K562 (cell line): ENCODE results near the gene ARMC7. TPM values are rescaled to one million over a fixed set of nuclear protein-coding genes. Genes with fewer than 3 reads are reported as not detected.
A peak's percentile ranks its signal among the peaks of the same experiment; 100 is the strongest.

Experiments used
- ATAC-seq: fragments of 200-7000 bp; cut with Tn5 transposase; 3 replicates; pipeline ENCODE4 v1.9.1; 2020; ENCODE audit warnings: moderate library complexity
- BruUV-seq: library from RNA; stranded (reverse); fragments of 400-500 nt; replicated peaks from 2 replicates; lab custom pipeline; 2021; lab: Mats Ljungman, UMichigan
- CTCF ChIA-PET: fragments of 300-600 bp; formaldehyde crosslinking; extraction: SDS; loops from one replicate; lab custom pipeline; 2021; ENCODE audit warnings: low intra/inter-chr PET ratio; lab: Yijun Ruan, JAX
- POLR2A ChIA-PET: fragments of 300-600, 350-650 bp; sonication (Branson Sonifier 250); formaldehyde crosslinking; extraction: SDS; loops from one replicate; lab custom pipeline; 2021; ENCODE audit warnings: antibody characterized with exemption, inconsistent platforms; lab: Yijun Ruan, JAX
- DNase-seq, 4 experiments: peaks; one replicate each; pipeline versions ENCODE4 v3.0.0 to v3.0.0-alpha.2; 2011 to 2018; ENCODE audit warnings: low spot score in 3 of 4, mixed read lengths in 3 of 4; ENCODE audit errors: extremely low read depth in 1 of 4
- FAIRE-seq: peaks from 2 replicates; lab custom pipeline; 2011; peaks lifted over from hg19 to GRCh38; lab: Jason Lieb, UNC
- H2AFZ ChIP-seq: 2 replicates; pipeline ENCODE4 v1.6.0; 2011; ENCODE audit warnings: low read depth, low read length, control low read depth, inconsistent platforms
- H3K27ac ChIP-seq: fragments of 200-600 bp; 3 replicates; pipeline ENCODE4 v1.8.0; 2011; ENCODE audit warnings: low read depth, mild to moderate bottlenecking, control low read depth, inconsistent platforms, low read length, moderate library complexity, mixed read lengths; ENCODE audit errors: extremely low read depth
- H3K27me3 ChIP-seq, 2 experiments: fragments of 300-600 bp in 1 of 2; 2 replicates in 1 of 2; 3 replicates in 1 of 2; pipeline versions ENCODE4 v1.6.0 to v1.8.0; 2011; ENCODE audit warnings: inconsistent platforms in 2 of 2, low read length in 2 of 2, mild to moderate bottlenecking in 1 of 2, mixed read lengths in 1 of 2, moderate library complexity in 1 of 2; ENCODE audit not compliant: control insufficient read depth in 2 of 2, insufficient read depth in 2 of 2
- H3K36me3 ChIP-seq: fragments of 300-600 bp; 3 replicates; pipeline ENCODE4 v1.8.0; 2011; ENCODE audit warnings: mild to moderate bottlenecking, low read length, inconsistent platforms; ENCODE audit not compliant: control insufficient read depth, insufficient read depth
- H3K4me1 ChIP-seq, 2 experiments: fragments of 200-600 bp in 1 of 2; replicated peaks in 1 of 2; 2 replicates in 1 of 2; 3 replicates in 1 of 2; pipeline versions ENCODE4 v1.5.1 to v1.8.0; 2011; ENCODE audit warnings: inconsistent platforms in 2 of 2, low read length in 2 of 2, mild to moderate bottlenecking in 1 of 2, mixed read lengths in 1 of 2, moderate library complexity in 1 of 2; ENCODE audit not compliant: control insufficient read depth in 2 of 2, insufficient read depth in 2 of 2
- H3K4me2 ChIP-seq: 2 replicates; pipeline ENCODE4 v1.6.1; 2011; ENCODE audit warnings: low read length, control low read depth, inconsistent platforms, mixed read lengths; ENCODE audit not compliant: insufficient read depth
- H3K4me3 ChIP-seq: fragments of 200-600 bp; sonication (generic), shearing (Covaris generic); 2 replicates; pipeline ENCODE4 v1.5.1; 2016; ENCODE audit warnings: control low read depth, inconsistent platforms
- H3K79me2 ChIP-seq: fragments of 200-600 bp; 3 replicates; pipeline ENCODE4 v1.8.0; 2011; ENCODE audit warnings: low read length, inconsistent platforms; ENCODE audit not compliant: control insufficient read depth, insufficient read depth
- H3K9ac ChIP-seq, 2 experiments: 2 replicates each; pipeline versions ENCODE4 v1.6.0 to v1.6.1; 2011; ENCODE audit warnings: low read depth in 2 of 2, low read length in 2 of 2, control low read depth in 1 of 2, inconsistent platforms in 1 of 2, mild to moderate bottlenecking in 1 of 2, mixed read lengths in 1 of 2; ENCODE audit not compliant: insufficient read depth in 1 of 2
- H3K9me1 ChIP-seq: one replicate; pipeline ENCODE4 v1.6.0; 2011; ENCODE audit warnings: inconsistent platforms, mild to moderate bottlenecking, low read length, moderate library complexity; ENCODE audit not compliant: control insufficient read depth, insufficient read depth
- H3K9me3 ChIP-seq: replicated peaks from 2 replicates; pipeline ENCODE4 v1.5.1; 2011; ENCODE audit warnings: low read depth, low read length, inconsistent platforms; ENCODE audit not compliant: control insufficient read depth, insufficient read depth
- H4K20me1 ChIP-seq: replicated peaks from 2 replicates; pipeline ENCODE4 v1.6.1; 2011; ENCODE audit warnings: low read length, inconsistent platforms, mixed read lengths; ENCODE audit not compliant: control insufficient read depth, insufficient read depth
- ARNT ChIP-seq, 2 experiments: fragments of 450-650 bp; IDR thresholded peaks; 2 replicates each; pipeline ENCODE4 v1.6.1; 2016; ENCODE audit warnings: mild to moderate bottlenecking in 1 of 2
- CEBPB ChIP-seq: fragments of 450-650 bp; IDR thresholded peaks from 2 replicates; pipeline ENCODE4 v1.6.1; 2016; ENCODE audit warnings: missing genetic modification characterization, missing compliant biosample characterization
- DMBX1 ChIP-seq: fragments of 250-450 bp; sonication (Bioruptor Pico); IDR thresholded peaks from 2 replicates; pipeline ENCODE4 v1.8.0; 2022; ENCODE audit warnings: inconsistent platforms, mild to moderate bottlenecking, moderate library complexity, borderline replicate concordance
- HNRNPL ChIP-seq: fragments of 200-400 bp; formaldehyde crosslinking; IDR thresholded peaks from 2 replicates; pipeline ENCODE4 v1.6.1; 2017; ENCODE audit warnings: low read depth, mild to moderate bottlenecking, low read length
- HNRNPLL ChIP-seq: fragments of 200-400 bp; formaldehyde crosslinking; IDR thresholded peaks from 2 replicates; pipeline ENCODE4 v1.6.1; 2017; ENCODE audit warnings: low read length, low read depth, mild to moderate bottlenecking; ENCODE audit not compliant: poor library complexity, severe bottlenecking
- MIER1 ChIP-seq: fragments of 450-650 bp; IDR thresholded peaks from 2 replicates; pipeline ENCODE4 v1.6.1; 2016; ENCODE audit warnings: antibody characterized with exemption, mild to moderate bottlenecking, low read depth
- PHB ChIP-seq: fragments of 250-450 bp; sonication (Bioruptor Pico); IDR thresholded peaks from 2 replicates; pipeline ENCODE4 v1.5.0; 2021
- POLR2B ChIP-seq: fragments of 450-650 bp; IDR thresholded peaks from 2 replicates; pipeline ENCODE4 v1.6.1; 2018; ENCODE audit warnings: low read depth; ENCODE audit not compliant: partially characterized antibody
- YBX1 ChIP-seq: fragments of 450-650 bp; IDR thresholded peaks from 2 replicates; pipeline ENCODE4 v1.7.1; 2016; ENCODE audit warnings: mild to moderate bottlenecking
- ZEB2 ChIP-seq: fragments of 450-650 bp; IDR thresholded peaks from 2 replicates; pipeline ENCODE4 v1.6.1; 2016
- ZNF324 ChIP-seq: fragments of 250-450 bp; sonication (Bioruptor Pico); IDR thresholded peaks from 2 replicates; pipeline ENCODE4 v1.4.0; 2020; ENCODE audit warnings: mild to moderate bottlenecking
- ZNF384 ChIP-seq: IDR thresholded peaks from 2 replicates; pipeline ENCODE4 v1.6.1; 2012; ENCODE audit warnings: low read depth, low read length, improper control_type of control experiment
- WGBS: fragments of 100-300 bp; shearing (Covaris generic); methylation state at CpG from one replicate; pipeline ENCODE4 v1.1.6; 2016; ENCODE audit warnings: low coverage, mixed read lengths; ENCODE audit not compliant: insufficient coverage; ENCODE audit errors: missing lambda C conversion rate; 5-methylcytosine and 5-hydroxymethylcytosine counted together
- in situ Hi-C: fragments of 300-500 bp; cut with MboI; formaldehyde crosslinking; loops from 4 replicates; pipeline ENCODE4 v1.15.0; 2018; ENCODE audit warnings: inconsistent platforms, mixed read lengths
- intact Hi-C: fragments of 100-400 bp; cut with micrococcal nuclease; formaldehyde crosslinking; loops from 2 replicates; pipeline ENCODE4 v1.14.2; 2022
- polyA plus RNA-seq, 8 experiments: library from polyadenylated mRNA; depleted of rRNA in 4 of 8; stranded (reverse) in 5 of 8; unstranded in 3 of 8; fragments of >200 nt; fragmentation: Nextera tagmentation in 2 of 8; fragmentation: Illumina TruSeq in 1 of 8; extraction: Ambion mirVana in 2 of 8; extraction: Trizol in 1 of 8; gene quantifications; 2 replicates each; pipeline versions ENCODE4 v1.2.1 to v1.2.3, GENCODE V29; 2011 to 2014; ENCODE audit warnings: inconsistent platforms in 1 of 8, missing spikeins in 1 of 8
- total RNA-seq, 7 experiments: library from RNA; depleted of rRNA in 6 of 7; stranded (reverse); fragments of >200 nt in 6 of 7; fragmentation: Illumina TruSeq in 2 of 7; extraction: Trizol in 2 of 7; gene quantifications; 2 replicates each; pipeline versions ENCODE4 v1.2.1 to v1.2.3, GENCODE V29; 2011 to 2021; ENCODE audit warnings: low replicate concordance in 1 of 7
- TF ChIP-seq, protein P1 (sequence below): sonication (generic); formaldehyde crosslinking; IDR thresholded peaks from 2 replicates; pipeline ENCODE4 v1.8.1; 2023; ENCODE audit warnings: mild to moderate bottlenecking, missing genetic modification reagents
- TF ChIP-seq, protein P2 (sequence below), 2 experiments: IDR thresholded peaks in 1 of 2; conservative IDR thresholded peaks in 1 of 2; 2 replicates each; pipeline ENCODE4 v1.6.1; 2016; ENCODE audit warnings: low read depth in 2 of 2, mild to moderate bottlenecking in 1 of 2, missing compliant biosample characterization in 1 of 2, missing genetic modification characterization in 1 of 2, moderate library complexity in 1 of 2
- TF ChIP-seq, protein P3 (sequence below): fragments of 250-450 bp; sonication (Bioruptor Pico); IDR thresholded peaks from 2 replicates; pipeline ENCODE4 v1.8.0; 2022; ENCODE audit warnings: inconsistent platforms, mild to moderate bottlenecking, moderate library complexity, borderline replicate concordance

The ARMC7 gene
- total and polyA plus RNA-seq, 9 of the 15 experiments (the other 6 are each of a cell fraction or from before 2014, with no cell fraction given): 1.4 to 15.2 (median 5.9) TPM

DNA sequence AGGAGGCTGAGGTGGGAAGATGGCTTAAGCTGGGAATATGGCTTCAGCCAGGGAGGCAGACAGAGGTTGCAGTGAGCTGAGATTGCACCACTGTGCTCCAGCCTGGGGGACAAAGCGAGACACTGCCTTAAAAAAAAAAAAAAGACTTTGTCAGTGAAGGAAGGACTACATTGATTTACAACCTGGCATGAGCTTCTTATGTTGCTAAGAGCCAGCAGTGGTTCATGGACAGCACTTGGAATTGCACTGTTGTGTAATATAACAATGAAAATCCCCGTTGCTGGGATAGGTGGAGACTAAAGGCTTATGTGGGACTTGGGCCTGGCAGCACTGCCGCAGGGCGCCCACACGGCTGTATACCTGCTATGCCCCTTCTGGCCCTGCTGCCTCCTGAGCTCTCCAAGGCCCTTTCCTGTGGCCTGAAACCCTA lies 36.1 kb upstream of the ARMC7 start:
- 75% methylated on average over 5 of the region's 5 CpGs for WGBS
- H2AFZ ChIP-seq: peak overlapping the region; percentile 25
- ChIA-PET POLR2A (interaction anchor here (0.6 to 3.1 kb wide), 9 partner anchors 12 to 1764 kb away, joined by 3 to 12 read pairs (median 3); partner anchors contain the start of gene ARMC7), CTCF (no interaction called here)
- H3K9me3 ChIP-seq: no peaks in the 10 kb centered on the region
- FAIRE-seq: no peak
- H3K9me1 ChIP-seq: no peaks in the 10 kb centered on the region
- no TSS peak for BruUV-seq
- no peaks in the 10 kb centered on the region for H4K20me1 ChIP-seq
- intact Hi-C loops (loop anchor here (5.0 kb wide), 1 partner anchor 34 kb away; the partner anchor contains the start of gene ARMC7), in situ Hi-C loops (no loop called here)
- H3K4me1 ChIP-seq: peaks cover 30 to 48% of the 10 kb centered on the region in 2 experiments
- H3K27ac ChIP-seq: no peak overlapping the region
- H3K4me3 ChIP-seq: no peak overlapping the region
- H3K9ac ChIP-seq: peak overlapping the region in 1 of 2 experiments; percentile 83; a peak in 1 of 4 replicates
- no peaks in the 10 kb centered on the region for H3K36me3 ChIP-seq
- no peaks in the 10 kb centered on the region for H3K79me2 ChIP-seq
- ATAC-seq: no peak
- DNase-seq: no peak
- no peak overlapping the region for H3K4me2 ChIP-seq
- no peaks in the 10 kb centered on the region for H3K27me3 ChIP-seq
- TF ChIP-seq HNRNPLL (no peak), DMBX1 (CRISPR knock-in tag) (0 out of 2 replicates have a peak, but pooled peaks have one; percentile 27), POLR2B (no peak), ZNF384 (peak; percentile 66; the same call in 1 of the 2 replicates), CEBPB (tag) (peak; percentile 52), HNRNPL (no peak), MIER1 (no peak), ZNF324 (no peak), ZEB2 (no peak), YBX1 (no peak), ARNT (IDR thresholded peaks at IDR 0.05) (no peak), PHB (CRISPR knock-in tag) (no peak)
- TF ChIP-seq, protein P1, sequence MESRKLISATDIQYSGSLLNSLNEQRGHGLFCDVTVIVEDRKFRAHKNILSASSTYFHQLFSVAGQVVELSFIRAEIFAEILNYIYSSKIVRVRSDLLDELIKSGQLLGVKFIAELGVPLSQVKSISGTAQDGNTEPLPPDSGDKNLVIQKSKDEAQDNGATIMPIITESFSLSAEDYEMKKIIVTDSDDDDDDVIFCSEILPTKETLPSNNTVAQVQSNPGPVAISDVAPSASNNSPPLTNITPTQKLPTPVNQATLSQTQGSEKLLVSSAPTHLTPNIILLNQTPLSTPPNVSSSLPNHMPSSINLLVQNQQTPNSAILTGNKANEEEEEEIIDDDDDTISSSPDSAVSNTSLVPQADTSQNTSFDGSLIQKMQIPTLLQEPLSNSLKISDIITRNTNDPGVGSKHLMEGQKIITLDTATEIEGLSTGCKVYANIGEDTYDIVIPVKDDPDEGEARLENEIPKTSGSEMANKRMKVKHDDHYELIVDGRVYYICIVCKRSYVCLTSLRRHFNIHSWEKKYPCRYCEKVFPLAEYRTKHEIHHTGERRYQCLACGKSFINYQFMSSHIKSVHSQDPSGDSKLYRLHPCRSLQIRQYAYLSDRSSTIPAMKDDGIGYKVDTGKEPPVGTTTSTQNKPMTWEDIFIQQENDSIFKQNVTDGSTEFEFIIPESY: no peak
- TF ChIP-seq, protein P2, sequence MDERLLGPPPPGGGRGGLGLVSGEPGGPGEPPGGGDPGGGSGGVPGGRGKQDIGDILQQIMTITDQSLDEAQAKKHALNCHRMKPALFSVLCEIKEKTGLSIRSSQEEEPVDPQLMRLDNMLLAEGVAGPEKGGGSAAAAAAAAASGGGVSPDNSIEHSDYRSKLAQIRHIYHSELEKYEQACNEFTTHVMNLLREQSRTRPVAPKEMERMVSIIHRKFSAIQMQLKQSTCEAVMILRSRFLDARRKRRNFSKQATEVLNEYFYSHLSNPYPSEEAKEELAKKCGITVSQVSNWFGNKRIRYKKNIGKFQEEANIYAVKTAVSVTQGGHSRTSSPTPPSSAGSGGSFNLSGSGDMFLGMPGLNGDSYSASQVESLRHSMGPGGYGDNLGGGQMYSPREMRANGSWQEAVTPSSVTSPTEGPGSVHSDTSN (CRISPR knock-in tag; IDR thresholded peaks at IDR 0.05; ENCODE audit: low read depth): no peak
- TF ChIP-seq, protein P2 (tag; conservative IDR thresholded peaks at IDR 0.05; ENCODE audit: low read depth): peak; percentile 91
- TF ChIP-seq, protein P3, sequence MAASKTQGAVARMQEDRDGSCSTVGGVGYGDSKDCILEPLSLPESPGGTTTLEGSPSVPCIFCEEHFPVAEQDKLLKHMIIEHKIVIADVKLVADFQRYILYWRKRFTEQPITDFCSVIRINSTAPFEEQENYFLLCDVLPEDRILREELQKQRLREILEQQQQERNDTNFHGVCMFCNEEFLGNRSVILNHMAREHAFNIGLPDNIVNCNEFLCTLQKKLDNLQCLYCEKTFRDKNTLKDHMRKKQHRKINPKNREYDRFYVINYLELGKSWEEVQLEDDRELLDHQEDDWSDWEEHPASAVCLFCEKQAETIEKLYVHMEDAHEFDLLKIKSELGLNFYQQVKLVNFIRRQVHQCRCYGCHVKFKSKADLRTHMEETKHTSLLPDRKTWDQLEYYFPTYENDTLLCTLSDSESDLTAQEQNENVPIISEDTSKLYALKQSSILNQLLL (CRISPR knock-in tag): no peak
